Tibial nerve (tissue), 4 donors: ENCODE measurements around the gene ZNF761. TPM values are rescaled to one million over a fixed set of nuclear protein-coding genes. Genes with fewer than 3 reads are reported as not detected.
"Not testable (repeated sequence)": the region's sequence is repeated elsewhere in the genome, so short reads cannot be mapped to it uniquely, and the experiment has no call there.

ENCODE experiments used
- DNase-seq, 2 donors: peaks; one replicate each; pipeline ENCODE4 v3.0.0-alpha.2; 2019; ENCODE audit warnings: low spot score in 2 of 2
- H3K27ac ChIP-seq, 4 donors: fragments of 200-600 bp; sonication (generic) in 3 of 4; one replicate each; pipeline ENCODE4 v1.5.1; 2017 to 2019; ENCODE audit warnings: mild to moderate bottlenecking in 1 of 4
- H3K27me3 ChIP-seq, 2 donors: fragments of 200-600 bp; sonication (generic) in 1 of 2; one replicate each; pipeline versions ENCODE4 v1.5.1 to v1.6.0; 2017 to 2019
- H3K36me3 ChIP-seq, 3 donors: fragments of 200-600 bp; sonication (generic); one replicate each; pipeline ENCODE4 v1.5.1; 2018 to 2019
- H3K4me1 ChIP-seq, 4 donors: fragments of 200-600 bp; sonication (generic) in 3 of 4; one replicate each; pipeline ENCODE4 v1.5.1; 2017 to 2019
- H3K4me3 ChIP-seq, 4 donors: fragments of 200-600 bp; sonication (generic) in 3 of 4; one replicate each; pipeline ENCODE4 v1.5.1; 2017 to 2019; ENCODE audit warnings: mild to moderate bottlenecking in 1 of 4, moderate library complexity in 1 of 4
- H3K9me3 ChIP-seq, 4 donors: fragments of 200-600 bp; sonication (generic) in 3 of 4; one replicate each; pipeline ENCODE4 v1.5.1; 2017 to 2019
- EP300 ChIP-seq, 2 donors: sonication (generic); formaldehyde crosslinking; IDR thresholded peaks; one replicate each; pipeline ENCODE4 v1.6.1; 2017; ENCODE audit warnings: antibody characterized with exemption in 2 of 2, mild to moderate bottlenecking in 1 of 2
- POLR2A ChIP-seq, 2 donors: fragments of 450-650 bp; IDR thresholded peaks; one replicate each; pipeline ENCODE4 v1.6.1; 2017; ENCODE audit warnings: antibody characterized with exemption in 2 of 2, mild to moderate bottlenecking in 2 of 2, moderate library complexity in 2 of 2
- WGBS, 2 donors: methylation state at CpG; one replicate each; pipeline ENCODE4 v1.1.5; 2018; 5-methylcytosine and 5-hydroxymethylcytosine counted together
- total RNA-seq, 4 donors: library from RNA; depleted of rRNA; stranded (reverse); fragments of >200 nt; gene quantifications; one replicate each; pipeline ENCODE4 v1.1.0, GENCODE V29; 2016
- TF ChIP-seq, protein P1 (sequence below), 5 experiments: fragments of 200-600 bp in 3 of 5; fragments of 450-650 bp in 2 of 5; sonication (generic) in 3 of 5; IDR thresholded peaks; one replicate each; pipeline ENCODE4 v1.5.1; 2016 to 2019; ENCODE audit warnings: antibody characterized with exemption in 5 of 5, mild to moderate bottlenecking in 3 of 5, moderate library complexity in 2 of 5

The ZNF761 gene
- total RNA-seq, 4 donors from 2014 or later = 9.2 to 15.3 (median 10.5) TPM

DNA sequence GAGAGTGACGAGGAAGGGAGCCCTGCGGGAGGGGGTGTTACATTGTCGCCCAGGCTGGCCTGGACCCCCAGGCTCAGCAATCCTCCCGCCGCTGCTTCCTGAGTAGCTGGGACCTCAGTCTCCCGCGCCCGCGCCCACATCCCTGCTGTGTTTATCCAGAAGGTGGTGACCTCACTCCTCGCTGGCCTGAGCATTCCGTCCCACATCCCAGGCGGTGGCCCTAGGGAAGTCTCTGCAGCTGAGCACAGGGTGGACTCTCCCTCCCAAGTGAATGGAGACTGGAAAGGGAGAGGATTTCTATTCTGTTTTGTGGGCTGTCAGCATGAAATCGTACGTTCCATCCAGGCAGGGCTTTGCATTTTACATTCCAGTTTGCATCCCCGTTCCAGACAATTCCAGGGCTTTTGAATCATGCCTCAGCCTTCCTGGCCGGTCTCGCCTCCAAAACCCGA is 37.2 kb upstream of the ZNF761 start:
- TF ChIP-seq POLR2A (IDR thresholded peaks at IDR 0.05) (no peak), EP300 (IDR thresholded peaks at IDR 0.05) (no peak)
- TF ChIP-seq, protein P1, sequence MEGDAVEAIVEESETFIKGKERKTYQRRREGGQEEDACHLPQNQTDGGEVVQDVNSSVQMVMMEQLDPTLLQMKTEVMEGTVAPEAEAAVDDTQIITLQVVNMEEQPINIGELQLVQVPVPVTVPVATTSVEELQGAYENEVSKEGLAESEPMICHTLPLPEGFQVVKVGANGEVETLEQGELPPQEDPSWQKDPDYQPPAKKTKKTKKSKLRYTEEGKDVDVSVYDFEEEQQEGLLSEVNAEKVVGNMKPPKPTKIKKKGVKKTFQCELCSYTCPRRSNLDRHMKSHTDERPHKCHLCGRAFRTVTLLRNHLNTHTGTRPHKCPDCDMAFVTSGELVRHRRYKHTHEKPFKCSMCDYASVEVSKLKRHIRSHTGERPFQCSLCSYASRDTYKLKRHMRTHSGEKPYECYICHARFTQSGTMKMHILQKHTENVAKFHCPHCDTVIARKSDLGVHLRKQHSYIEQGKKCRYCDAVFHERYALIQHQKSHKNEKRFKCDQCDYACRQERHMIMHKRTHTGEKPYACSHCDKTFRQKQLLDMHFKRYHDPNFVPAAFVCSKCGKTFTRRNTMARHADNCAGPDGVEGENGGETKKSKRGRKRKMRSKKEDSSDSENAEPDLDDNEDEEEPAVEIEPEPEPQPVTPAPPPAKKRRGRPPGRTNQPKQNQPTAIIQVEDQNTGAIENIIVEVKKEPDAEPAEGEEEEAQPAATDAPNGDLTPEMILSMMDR (IDR thresholded peaks at IDR 0.05) = no peak
- peak in 1 of 2 donors; percentile 23 for DNase-seq
- Histone ChIP-seq H3K36me3 (peaks cover 0 to 19% (median 2%) of the 10 kb centered on the region in 3 donors), H3K4me1 (peaks cover 0 to 22% (median 10%) of the 10 kb centered on the region in 4 donors), H3K27me3 (no peaks in the 10 kb centered on the region), H3K9me3 (peaks cover 0 to 9% (median 0%) of the 10 kb centered on the region in 4 donors), H3K27ac (peak overlapping the region; percentile 21 to 83 (median 80)), H3K4me3 (peak overlapping the region; percentile 60 to 85 (median 75))
- 2 to 7% methylated on average over 18 of the region's 18 CpGs for WGBS, 2 donors

DNA sequence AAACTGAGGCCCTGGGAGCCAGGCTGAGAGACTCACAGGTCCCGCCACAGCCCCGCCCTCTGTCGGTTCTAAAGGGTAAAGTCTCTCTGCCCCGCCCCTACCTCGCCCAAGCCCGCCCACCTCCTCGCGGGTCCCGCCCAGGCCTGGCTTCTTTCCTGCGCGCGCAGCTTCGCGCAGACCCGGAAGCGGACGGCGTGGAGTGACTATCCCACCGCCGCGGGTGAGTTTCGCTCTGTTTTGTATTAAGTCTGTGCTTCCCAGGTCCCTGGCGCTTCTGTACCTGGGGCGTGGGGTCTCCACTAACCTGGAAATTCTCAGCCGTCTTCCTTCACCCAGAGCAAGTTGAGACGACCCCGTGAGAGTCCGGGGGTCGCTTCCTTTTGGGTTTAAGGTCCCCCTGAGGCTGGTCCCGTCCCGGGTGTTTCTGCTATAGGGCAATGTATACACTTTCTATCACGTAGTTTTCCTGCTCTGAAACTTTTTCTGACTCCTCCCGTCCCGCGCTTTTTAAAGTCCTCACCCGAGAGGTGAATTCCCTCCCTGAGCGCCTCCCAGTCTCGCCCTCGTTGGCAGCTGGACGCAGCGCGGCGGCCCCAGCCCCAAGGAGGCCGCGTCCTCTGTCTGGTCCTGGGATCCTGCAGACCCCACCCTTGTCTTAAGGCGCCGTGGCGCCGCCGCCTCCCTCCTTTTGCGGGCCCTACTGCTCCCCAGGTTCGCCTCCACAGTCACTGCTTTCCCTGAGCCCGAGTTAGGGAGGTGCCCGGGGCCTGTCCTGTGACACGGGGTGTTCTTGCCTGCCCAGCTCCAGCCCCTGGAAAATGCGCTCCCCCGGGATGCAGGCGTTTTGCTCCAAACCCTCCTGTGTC is 36.6 kb upstream of the ZNF761 start, which contains the start of gene ZNF765:
Gene ZNF765 (plus strand): TSS at position 176 of the 866 bp plus-strand sequence. CDS start 2,867 bp downstream, outside the sequence.
- Histone ChIP-seq H3K9me3 (peaks cover 0 to 3% (median 0%) of the 10 kb centered on the region in 4 donors), H3K36me3 (peaks cover 0 to 25% (median 8%) of the 10 kb centered on the region in 3 donors), H3K27ac (peak within 1 kb of the TSS; percentile 49 to 84 (median 82)), H3K4me1 (peaks cover 0 to 22% (median 10%) of the 10 kb centered on the region in 4 donors), H3K4me3 (peak within 1 kb of the TSS; percentile 60 to 85 (median 75)), H3K27me3 (no peaks in the 10 kb centered on the region)
- 0 to 1% methylated on average over 41 to 58 of the region's 58 CpGs for WGBS, 2 donors
- peak; percentile 16 to 66 for TF ChIP-seq POLR2A (IDR thresholded peaks at IDR 0.05)
- TF ChIP-seq, protein P1 (IDR thresholded peaks at IDR 0.05) = peak; percentile 52 to 77 (median 63)
- peak in 1 of 2 donors; percentile 87 for TF ChIP-seq EP300 (IDR thresholded peaks at IDR 0.05)
- DNase-seq = peak; percentile 91 to 96

DNA sequence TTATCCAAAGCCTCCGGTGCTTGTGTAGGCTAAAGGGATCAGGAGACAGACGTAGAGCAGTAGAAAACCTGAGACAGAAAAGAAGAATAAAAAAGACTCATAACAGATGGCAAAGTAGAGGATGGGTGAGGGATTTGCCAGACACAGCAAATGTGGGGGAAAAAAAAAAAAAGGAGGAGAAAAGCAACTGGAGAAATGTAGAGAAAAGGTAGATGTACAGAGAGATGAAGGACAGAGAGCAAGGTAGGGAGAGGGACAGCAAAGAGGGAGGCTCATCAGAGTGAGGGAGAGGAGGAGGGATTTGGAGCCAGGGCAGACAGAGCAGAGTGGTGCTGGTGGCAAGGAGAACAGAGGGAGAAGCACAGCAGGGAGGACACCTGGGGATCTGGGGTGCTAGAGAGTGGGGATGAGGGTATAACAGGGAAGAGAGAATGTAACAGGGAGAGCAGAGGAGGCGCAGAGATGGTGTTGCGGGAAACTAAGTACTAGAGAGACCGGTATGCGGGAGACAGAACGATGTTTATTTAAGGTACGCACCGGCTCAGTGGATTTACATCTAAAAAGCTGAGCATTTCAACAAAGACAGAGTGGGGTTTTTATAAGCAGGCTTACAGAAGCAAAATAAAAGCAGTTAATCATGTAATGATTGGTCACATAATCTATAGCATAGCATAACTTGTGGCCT is 35.8 kb upstream of the ZNF761 start:
- DNase-seq, H3K9me3 ChIP-seq, H3K27me3 ChIP-seq: not testable (repeated sequence)
- Histone ChIP-seq H3K4me3 (peak overlapping the region; percentile 60 to 85 (median 75)), H3K36me3 (peaks cover 0 to 33% (median 9%) of the 10 kb centered on the region in 3 donors), H3K27ac (peak overlapping the region in 3 of 4 donors; percentile 82 to 84 (median 83)), H3K4me1 (peaks cover 0 to 22% (median 10%) of the 10 kb centered on the region in 4 donors)
- WGBS, 2 donors = 14 to 16% methylated on average over 9 of the region's 9 CpGs

DNA sequence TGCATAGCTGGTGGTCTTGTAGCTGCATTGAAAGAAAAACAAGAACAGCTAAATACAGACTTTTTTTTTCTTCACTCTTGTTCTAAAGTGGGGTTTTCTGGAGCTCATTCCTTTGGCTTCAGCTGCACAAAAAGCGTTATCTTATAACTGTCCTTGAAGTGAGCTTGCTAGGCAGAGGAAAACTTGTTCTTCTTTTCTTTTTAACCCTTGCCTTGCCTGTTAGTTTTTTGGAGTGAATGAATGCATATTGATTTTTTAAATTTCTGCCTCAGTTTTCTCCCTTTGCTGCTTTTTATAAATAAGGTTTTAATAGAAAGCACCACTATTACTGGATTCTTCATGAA is 35.3 kb upstream of the ZNF761 start:
- Histone ChIP-seq H3K9me3 (peaks cover 0 to 6% (median 0%) of the 10 kb centered on the region in 4 donors), H3K36me3 (peaks cover 0 to 38% (median 9%) of the 10 kb centered on the region in 3 donors), H3K4me1 (peaks cover 0 to 22% (median 10%) of the 10 kb centered on the region in 4 donors), H3K27me3 (no peaks in the 10 kb centered on the region), H3K27ac (no peak overlapping the region), H3K4me3 (no peak overlapping the region)
- TF ChIP-seq POLR2A (IDR thresholded peaks at IDR 0.05) (no peak), EP300 (IDR thresholded peaks at IDR 0.05) (no peak)
- TF ChIP-seq, protein P1 (IDR thresholded peaks at IDR 0.05) = no peak
- 8% methylated on average over 1 of the region's 1 CpG for whole genome bisulfite sequencing, 2 donors
- no peak for DNase-seq

DNA sequence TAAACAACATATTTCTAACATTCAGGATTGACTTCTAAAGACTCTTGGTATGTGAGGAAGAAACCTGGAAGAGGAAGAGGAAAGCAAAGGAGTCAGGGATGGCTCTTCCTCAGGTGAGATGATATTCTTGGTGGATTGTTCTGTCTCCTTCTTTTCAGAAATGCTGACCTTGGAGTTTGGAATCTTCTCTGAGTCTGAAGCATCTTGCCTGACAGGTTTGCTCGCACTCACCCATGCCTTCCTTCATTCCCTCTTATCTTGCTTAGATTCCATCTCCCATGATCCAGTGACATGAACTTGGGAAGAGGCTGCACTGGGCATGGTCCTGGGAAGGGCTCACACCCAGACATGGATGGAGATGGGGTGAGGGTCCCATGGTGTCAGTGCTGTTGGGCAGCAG is 33.9 kb upstream of the ZNF761 start:
- not testable (repeated sequence) for H3K27ac ChIP-seq, H3K27me3 ChIP-seq, DNase-seq, H3K4me3 ChIP-seq
- Histone ChIP-seq H3K9me3 (peaks cover 0 to 19% (median 0%) of the 10 kb centered on the region in 4 donors), H3K4me1 (peaks cover 0 to 22% (median 10%) of the 10 kb centered on the region in 4 donors), H3K36me3 (peaks cover 0 to 53% (median 17%) of the 10 kb centered on the region in 3 donors)
- 100% methylated on average over 1 of the region's 1 CpG for WGBS, 2 donors
